Measurements from ENCODE around the gene WDR93.

The WDR93 gene

DNA sequence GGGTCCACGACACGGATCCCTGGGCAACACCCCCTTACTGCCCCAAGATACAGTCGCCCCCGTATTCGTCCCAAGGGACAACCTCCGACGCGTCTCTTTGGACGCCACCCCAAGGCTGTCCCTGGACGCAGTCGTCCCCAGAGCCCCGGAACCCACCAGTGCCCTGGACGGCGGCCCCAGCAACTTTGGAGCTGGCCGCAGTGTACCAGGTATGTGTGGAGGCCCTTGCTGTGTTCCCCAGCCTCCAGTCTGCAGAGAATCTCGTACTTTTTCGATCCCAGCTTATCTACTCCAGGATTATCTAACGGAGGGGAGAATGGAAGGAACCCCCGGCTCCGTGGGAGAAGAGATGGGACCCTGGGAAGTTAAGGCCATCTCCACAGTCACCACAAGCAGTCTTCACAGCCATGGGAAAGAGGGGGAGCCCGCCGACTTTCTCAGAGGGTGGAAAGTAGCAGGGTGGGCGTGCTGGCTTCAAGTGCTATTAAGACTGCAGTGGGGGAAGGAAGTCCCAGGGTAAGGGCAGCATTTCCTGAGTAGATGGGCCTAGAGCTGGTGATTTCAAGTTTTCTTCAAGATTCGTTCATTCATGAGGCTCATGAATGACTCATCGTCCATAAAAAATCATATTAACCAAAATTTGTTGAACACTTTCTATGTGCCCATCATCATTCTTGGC, 86.6 kb downstream of the WDR93 start:
- Histone ChIP-seq H3K27me3 (ENCODE audit: insufficient read depth, low read depth) (no peaks in the 10 kb centered on the region), H3K4me3 (IDR thresholded peaks at IDR 0.05; ENCODE audit: insufficient read depth, low read depth, low read length) (no peak overlapping the region), H4K20me1 (ENCODE audit: insufficient read depth) (no peaks in the 10 kb centered on the region), H3K9ac (no peak overlapping the region), H3K27ac (no peak overlapping the region), H3K4me2 (no peak overlapping the region), H3K4me1 (ENCODE audit: low read depth, poor library complexity, severe bottlenecking) (peaks cover 57% of the 10 kb centered on the region), H2AFZ (ENCODE audit: low read depth) (no peak overlapping the region), H3K79me2 (ENCODE audit: insufficient read depth, low read depth) (no peaks in the 10 kb centered on the region), H3K36me3 (ENCODE audit: insufficient read depth) (no peaks in the 10 kb centered on the region)
- TF ChIP-seq, protein P1, sequence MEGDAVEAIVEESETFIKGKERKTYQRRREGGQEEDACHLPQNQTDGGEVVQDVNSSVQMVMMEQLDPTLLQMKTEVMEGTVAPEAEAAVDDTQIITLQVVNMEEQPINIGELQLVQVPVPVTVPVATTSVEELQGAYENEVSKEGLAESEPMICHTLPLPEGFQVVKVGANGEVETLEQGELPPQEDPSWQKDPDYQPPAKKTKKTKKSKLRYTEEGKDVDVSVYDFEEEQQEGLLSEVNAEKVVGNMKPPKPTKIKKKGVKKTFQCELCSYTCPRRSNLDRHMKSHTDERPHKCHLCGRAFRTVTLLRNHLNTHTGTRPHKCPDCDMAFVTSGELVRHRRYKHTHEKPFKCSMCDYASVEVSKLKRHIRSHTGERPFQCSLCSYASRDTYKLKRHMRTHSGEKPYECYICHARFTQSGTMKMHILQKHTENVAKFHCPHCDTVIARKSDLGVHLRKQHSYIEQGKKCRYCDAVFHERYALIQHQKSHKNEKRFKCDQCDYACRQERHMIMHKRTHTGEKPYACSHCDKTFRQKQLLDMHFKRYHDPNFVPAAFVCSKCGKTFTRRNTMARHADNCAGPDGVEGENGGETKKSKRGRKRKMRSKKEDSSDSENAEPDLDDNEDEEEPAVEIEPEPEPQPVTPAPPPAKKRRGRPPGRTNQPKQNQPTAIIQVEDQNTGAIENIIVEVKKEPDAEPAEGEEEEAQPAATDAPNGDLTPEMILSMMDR (conservative IDR thresholded peaks at IDR 0.05; ENCODE audit: low read depth, low read length), result no peak

DNA sequence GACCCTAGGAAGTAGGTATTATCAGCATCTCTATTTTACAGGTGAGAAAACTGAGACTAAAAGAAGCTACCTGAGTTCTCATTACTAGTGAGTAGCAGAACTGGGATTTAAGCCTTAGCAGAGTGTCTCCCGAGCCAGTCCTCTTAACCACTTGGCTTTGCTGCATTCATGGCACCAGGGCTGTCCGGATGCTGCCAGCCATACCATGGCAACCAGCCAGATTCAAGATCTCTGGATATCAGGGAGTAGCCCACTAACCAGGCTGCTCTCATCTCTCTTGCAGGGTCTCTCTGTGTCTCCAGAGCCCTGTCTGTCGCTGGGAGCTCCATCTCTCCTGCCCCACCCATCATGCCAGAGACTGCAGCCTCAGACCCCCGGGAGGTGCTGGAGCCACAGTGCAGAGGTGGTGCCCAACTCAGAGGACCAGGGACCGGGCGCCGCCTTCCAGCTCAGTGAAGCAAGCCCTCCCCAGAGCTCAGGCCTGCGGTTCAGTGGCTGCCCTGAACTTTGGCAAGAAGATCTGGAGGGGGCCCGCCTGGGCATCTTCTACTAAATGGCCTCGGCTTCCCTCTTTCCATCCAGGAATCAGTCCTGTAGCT, 87.3 kb downstream of the WDR93 start:
- H3K4me2 ChIP-seq, result no peak overlapping the region
- no peaks in the 10 kb centered on the region for H3K27me3 ChIP-seq (ENCODE audit: insufficient read depth, low read depth)
- TF ChIP-seq, protein P1 (conservative IDR thresholded peaks at IDR 0.05; ENCODE audit: low read depth, low read length), result no peak
- H3K4me1 ChIP-seq (ENCODE audit: low read depth, poor library complexity, severe bottlenecking), result peaks cover 60% of the 10 kb centered on the region
- H2AFZ ChIP-seq (ENCODE audit: low read depth), result no peak overlapping the region
- H4K20me1 ChIP-seq (ENCODE audit: insufficient read depth), result no peaks in the 10 kb centered on the region
- H3K4me3 ChIP-seq (IDR thresholded peaks at IDR 0.05; ENCODE audit: insufficient read depth, low read depth, low read length), result no peak overlapping the region
- H3K36me3 ChIP-seq (ENCODE audit: insufficient read depth), result no peaks in the 10 kb centered on the region
- H3K9ac ChIP-seq, result no peak overlapping the region
- no peak overlapping the region for H3K27ac ChIP-seq
- H3K79me2 ChIP-seq (ENCODE audit: insufficient read depth, low read depth), result no peaks in the 10 kb centered on the region

DNA sequence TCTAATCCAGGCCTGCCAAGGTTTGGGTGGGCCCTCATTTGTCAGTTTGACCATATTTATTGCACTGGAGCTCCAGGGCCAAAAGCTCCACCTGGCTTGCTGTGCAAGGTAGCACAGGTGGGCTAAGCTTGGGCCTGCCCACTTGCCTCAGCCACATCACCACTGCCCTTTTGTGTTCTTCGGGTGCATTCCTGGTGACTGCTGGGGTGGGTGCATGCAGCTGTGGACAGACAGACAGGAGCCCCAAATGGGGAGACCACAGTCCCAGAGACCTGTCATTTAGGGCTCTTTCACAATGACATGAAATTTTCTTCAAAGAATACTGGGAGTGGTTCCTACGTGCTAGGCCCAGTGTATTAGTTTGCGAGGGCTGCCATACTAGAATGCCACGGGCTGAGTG, 88.2 kb downstream of the WDR93 start:
- no peaks in the 10 kb centered on the region for H4K20me1 ChIP-seq (ENCODE audit: insufficient read depth)
- H3K27me3 ChIP-seq (ENCODE audit: insufficient read depth, low read depth), result no peaks in the 10 kb centered on the region
- no peaks in the 10 kb centered on the region for H3K79me2 ChIP-seq (ENCODE audit: insufficient read depth, low read depth)
- no peak overlapping the region for H3K4me3 ChIP-seq (IDR thresholded peaks at IDR 0.05; ENCODE audit: insufficient read depth, low read depth, low read length)
- H3K27ac ChIP-seq, result peak overlapping the region; percentile 4; the same call in 1 of the 2 replicates
- TF ChIP-seq, protein P1 (conservative IDR thresholded peaks at IDR 0.05; ENCODE audit: low read depth, low read length), result no peak
- no peak overlapping the region for H2AFZ ChIP-seq (ENCODE audit: low read depth)
- no peaks in the 10 kb centered on the region for H3K36me3 ChIP-seq (ENCODE audit: insufficient read depth)
- peaks cover 57% of the 10 kb centered on the region for H3K4me1 ChIP-seq (ENCODE audit: low read depth, poor library complexity, severe bottlenecking)
- no peak overlapping the region for H3K4me2 ChIP-seq
- H3K9ac ChIP-seq, result no peak overlapping the region

DNA sequence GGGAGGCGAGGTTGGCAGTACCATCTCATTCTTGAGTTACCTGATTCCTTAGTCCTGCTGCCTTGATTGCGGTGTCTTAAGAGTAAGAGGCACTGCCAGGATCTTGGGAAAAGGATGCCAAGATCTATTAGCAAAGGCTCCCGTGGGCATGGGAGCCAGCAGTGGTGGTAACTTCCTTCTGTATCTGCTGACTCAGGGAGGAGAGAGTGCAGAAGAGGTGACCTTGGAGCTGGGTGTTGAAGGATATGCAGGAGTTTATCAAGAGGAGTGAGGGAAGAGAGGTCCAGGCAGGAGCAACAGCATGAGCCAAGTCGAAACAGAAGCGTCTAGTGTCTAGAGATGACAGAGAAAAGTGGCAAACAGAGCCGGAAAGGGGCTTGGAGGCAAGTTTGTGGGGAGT, 90.0 kb downstream of the WDR93 start:
- H4K20me1 ChIP-seq (ENCODE audit: insufficient read depth), result no peaks in the 10 kb centered on the region
- peaks cover 56% of the 10 kb centered on the region for H3K4me1 ChIP-seq (ENCODE audit: low read depth, poor library complexity, severe bottlenecking)
- no peak overlapping the region for H3K4me3 ChIP-seq (IDR thresholded peaks at IDR 0.05; ENCODE audit: insufficient read depth, low read depth, low read length)
- H3K79me2 ChIP-seq (ENCODE audit: insufficient read depth, low read depth), result no peaks in the 10 kb centered on the region
- peak overlapping the region; percentile 48 for H2AFZ ChIP-seq (ENCODE audit: low read depth)
- TF ChIP-seq, protein P1 (conservative IDR thresholded peaks at IDR 0.05; ENCODE audit: low read depth, low read length), result no peak
- no peaks in the 10 kb centered on the region for H3K27me3 ChIP-seq (ENCODE audit: insufficient read depth, low read depth)
- H3K9ac ChIP-seq, result peak overlapping the region; percentile 74
- H3K27ac ChIP-seq, result peak overlapping the region; percentile 91
- no peaks in the 10 kb centered on the region for H3K36me3 ChIP-seq (ENCODE audit: insufficient read depth)
- H3K4me2 ChIP-seq, result peak overlapping the region; percentile 65

Data from KMS-11 (cell line).